Measurements from ENCODE around the gene ITGA11. TPM values are rescaled to one million over a fixed set of nuclear protein-coding genes. Genes with fewer than 3 reads are reported as not detected.
"Not testable (repeated sequence)": the region's sequence is repeated elsewhere in the genome, so short reads cannot be mapped to it uniquely, and the experiment has no call there.

The ITGA11 gene
- polyA plus RNA-seq, 3 donors = 2.3 to 2.9 (median 2.6) TPM

DNA sequence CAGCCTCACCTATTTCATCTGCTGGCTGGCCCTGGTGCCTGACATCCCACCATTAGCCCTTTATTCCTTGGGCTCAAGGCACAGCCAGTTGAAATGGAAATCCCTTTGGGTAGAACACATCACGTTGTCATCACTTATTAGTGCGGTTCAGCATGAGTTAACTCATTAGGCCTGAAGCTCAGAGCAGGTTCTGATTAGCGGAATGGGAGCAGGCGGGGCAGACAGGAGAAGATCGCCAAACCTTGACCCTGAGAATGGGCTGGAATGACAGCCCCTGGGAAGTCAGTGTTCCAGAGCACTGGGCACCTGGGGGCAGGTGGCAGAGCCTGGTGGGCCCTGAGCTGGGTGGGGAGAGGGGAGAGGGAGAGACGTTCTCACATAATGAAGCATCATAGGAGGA is 5.8 kb downstream of the ITGA11 start:
- DNase-seq = no peak

DNA sequence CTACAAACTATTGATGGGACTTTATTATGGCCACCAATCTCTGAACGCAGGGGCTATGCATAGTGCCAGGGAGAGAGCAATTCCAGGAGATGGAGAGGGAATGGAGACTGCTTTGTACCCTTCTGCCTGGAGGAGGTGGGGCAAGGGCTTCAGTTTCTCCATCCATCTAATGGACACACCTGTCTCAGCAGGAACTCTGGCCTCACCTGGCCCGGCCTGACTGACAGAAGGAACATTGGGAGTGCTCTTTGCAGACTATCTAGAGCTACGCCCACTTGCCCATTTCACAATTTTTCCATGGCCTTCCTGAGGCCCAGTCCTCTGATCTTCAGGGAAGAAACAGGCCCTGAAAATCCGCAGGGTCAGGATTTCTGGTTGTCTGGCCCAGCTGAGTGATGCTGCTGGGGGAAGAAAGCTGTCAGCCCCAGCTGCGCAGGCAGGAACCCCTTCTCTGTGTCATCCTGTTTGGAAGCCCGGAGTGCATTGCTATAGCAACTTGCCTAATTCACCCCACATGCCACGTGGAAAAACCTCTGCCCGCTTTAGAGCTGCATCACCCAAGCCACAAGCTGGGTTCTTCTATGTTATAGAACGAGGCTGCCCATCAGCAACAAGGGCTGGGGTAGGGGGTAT is 6.4 kb downstream of the ITGA11 start:
- no peak for DNase-seq

DNA sequence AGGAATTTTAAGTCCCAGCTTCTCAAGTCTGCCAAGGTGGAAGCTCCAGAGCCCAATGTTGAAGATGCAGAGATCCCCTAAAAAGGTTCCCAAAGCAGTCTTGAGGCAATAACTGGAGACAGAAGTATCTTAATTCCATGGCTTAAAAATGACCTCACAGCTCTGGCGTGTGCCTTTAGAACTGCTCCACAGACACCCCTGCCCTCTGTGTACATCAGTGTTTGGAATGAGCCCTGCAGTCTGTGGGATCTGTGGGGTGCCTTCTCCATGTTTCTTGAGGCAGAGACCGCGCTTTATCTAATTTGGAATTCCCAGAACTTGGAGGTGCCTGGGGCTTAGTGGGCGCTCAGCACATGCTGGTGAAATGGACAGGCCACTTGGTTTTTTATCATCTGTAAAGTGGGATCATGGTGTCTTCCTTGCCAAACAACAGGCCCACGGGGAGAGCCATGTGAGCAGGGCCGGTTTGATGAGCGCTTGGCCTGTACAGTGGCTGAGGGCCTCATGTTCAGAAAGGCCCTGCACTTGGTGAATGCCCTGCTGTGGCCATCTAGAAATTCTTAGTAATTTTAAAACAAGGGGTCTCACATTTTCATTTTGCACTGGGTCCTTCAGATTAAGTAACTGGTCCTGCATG is 7.1 kb downstream of the ITGA11 start:
- DNase-seq = no peak

DNA sequence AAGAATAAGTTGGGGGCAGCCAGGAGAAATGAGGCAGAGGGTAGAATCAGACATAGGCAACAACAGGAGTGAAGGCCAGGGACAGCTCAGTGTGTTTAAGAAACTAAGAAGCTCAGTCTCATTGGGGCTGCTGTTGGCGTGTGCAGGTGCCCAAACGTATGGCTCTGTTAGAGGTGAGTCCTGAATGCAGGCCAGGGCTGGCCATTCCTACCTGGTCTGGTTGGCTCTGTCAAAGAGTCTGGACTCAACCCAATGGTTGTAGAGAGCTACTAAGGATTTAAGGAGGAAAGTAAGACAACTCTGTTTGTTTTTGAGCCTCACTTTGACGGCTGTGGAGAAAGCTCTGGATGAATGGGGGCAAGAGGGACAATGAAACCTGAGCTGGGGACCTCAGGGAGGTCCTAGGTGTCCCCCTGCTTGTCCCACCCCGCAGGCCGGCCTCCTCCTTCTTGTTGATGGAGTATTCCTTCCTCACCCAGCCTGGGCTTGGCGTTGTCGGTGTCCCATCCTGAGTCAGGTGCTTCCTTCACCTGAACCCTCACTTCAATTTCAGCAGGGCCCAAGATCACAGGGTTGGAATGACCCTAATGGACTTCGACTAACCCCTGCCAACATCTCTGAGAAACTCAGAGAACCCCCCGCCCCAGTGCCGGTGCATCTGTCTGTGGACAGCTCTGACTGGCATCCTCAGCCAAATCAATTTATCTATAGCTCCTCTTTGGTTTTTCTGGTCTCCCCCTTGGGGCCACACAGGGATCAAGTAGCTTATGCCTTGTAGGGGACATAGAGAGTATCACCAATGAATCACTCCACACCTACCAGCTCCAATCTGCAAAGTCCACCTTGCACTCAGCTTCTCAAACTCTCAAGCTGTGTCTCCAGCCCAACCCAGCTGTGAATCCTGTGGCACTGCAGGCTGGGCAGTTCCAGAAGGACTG is 8.3 kb downstream of the ITGA11 start:
- no peak for DNase-seq

DNA sequence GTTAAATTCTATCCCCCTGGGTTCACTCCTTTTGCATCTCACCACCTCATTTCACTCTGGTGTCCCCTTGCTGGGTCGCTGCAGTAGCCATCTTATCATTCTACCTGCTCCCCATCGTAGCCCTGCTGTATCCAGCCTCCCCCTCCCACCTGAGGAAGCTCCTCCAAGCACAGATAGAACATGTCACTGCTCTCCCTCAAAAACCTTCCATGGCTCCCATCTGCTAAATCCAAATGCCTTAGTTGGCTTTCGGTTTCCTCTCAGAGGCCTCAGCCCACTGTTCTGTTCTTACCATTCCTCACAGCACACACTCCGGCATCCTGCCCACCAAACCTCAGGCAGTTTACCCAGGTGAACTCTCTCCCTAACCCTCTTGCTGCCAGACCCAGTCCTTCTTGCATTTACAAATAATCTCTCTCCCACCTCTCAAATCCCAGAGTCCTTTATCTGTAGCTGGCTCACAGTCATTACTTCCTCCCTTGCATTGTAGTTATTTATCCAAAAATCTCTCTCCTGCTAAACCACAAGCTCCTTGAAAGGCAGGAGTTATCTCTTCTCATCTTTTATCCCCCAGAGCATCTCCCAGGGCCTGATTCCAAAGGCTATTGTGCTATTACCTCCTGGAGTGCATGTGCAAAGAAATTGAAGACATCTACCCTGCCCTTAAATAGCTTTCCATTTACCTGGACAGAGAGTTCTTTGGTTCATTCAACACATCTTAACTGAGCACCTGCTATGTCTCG is 9.4 kb downstream of the ITGA11 start:
- not testable (repeated sequence) for DNase-seq

DNA sequence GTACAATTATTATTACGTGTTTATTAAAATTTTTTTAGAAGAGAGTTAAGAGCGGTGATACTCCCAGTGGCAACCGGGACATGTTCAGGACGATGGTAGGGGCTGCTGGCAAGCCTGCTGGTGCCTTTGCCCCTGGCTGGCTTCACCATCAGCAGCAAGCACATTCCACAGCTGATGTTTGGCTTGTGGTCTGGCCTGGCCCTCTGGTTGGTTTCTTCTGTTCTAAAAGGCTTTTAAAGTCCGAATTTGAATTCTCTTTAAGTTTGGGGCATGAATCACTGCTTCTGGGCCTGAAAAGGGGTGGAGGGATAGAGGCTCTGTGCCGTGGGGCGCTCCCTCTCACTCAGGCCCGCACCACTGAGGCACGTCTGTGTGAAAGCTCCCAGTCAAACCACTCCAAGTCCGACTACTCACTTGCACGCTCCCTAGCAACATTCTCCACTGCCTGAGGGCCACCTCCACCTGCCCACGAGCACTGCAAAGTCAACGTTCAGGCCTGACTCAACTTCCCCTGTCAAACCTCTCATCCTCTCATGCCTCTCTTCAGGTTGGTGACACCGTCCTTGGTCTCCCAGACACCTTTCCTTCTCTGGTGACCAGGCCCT is 10.1 kb downstream of the ITGA11 start:
- no peak for DNase-seq

DNA sequence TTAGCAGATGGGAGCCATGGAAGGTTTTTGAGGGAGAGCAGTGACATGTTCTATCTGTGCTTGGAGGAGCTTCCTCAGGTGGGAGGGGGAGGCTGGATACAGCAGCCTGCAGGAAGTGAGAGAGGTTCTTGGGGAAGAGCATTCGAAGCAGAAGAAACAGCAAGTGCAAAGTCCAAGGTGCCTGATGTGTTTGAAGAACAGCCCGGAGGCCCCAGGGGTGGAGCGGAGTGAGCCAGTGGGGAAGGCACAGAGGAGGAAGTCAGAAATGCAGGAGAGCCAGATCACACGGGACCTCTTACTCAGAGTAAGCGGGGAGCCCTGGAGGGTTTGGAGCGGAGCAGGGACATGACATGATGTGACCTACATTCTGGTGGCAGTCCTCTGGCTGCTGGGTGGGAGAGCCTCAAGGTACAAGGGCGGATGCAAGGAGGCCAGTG is 10.8 kb downstream of the ITGA11 start:
- DNase-seq = no peak

DNA sequence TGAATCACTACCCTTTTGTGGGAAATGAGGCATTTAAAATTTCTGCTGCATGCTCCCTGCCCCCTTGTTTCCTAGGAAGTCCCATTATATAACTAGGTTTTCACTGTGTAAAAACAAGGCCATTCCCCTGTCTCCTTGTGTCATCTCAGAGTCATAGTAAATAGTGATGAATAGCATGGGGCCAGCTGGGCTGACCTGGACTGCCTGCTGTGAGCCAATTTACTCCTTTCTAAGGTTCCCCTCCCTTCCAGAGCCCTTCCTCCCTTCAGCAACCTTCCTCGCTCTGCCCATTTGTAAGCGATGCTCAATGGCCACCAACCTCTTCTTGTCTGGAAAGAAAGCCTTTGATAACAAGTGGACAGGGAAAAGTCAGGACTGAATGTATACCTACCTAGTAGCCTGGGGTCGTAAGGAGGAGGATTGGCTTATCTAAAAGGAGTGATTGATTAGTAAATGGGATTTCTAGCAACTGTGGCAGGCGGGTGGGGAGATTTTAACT is 11.7 kb downstream of the ITGA11 start:
- DNase-seq = no peak

DNA sequence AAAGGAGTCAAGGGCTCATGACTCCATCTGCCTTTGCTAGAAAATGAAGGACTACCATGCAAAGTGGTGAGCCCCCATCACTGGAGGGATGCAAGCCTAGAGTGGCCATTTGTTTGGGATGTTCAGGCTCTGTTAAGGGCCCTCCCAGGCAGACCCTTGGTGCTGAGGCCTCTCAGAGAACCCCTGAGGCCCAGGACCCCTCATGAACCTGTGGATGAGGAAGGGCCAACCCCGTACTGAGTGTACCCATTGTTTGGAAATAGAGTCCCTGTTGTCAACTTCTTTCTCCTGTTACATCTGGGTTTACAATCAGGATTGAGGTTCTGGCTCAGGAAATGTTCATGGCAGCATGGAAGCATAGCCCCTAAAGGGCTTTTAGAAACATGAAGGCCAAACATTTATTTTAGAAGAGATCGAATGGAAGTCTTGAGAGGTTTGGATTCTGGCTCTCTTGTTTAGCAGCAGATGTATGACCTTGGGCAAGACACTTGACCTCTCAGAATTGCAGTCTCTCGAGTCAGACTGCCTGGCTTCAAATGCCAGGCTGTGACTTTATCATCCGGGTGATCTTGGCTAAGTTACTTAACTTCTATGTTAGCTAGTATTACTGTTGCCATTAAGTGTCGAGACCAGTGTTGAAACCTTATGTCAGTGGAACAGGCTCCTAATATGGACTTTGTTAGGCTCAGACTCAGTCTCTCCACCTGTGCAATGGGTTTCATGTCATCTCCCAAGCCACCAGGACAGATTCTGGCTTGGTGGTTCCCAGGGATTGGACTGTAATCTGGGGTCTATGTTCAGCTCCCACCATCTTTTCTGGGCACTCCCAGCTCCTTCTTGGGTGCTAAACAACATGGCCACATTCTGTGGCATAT is 12.4 kb downstream of the ITGA11 start:
- DNase-seq = no peak

DNA sequence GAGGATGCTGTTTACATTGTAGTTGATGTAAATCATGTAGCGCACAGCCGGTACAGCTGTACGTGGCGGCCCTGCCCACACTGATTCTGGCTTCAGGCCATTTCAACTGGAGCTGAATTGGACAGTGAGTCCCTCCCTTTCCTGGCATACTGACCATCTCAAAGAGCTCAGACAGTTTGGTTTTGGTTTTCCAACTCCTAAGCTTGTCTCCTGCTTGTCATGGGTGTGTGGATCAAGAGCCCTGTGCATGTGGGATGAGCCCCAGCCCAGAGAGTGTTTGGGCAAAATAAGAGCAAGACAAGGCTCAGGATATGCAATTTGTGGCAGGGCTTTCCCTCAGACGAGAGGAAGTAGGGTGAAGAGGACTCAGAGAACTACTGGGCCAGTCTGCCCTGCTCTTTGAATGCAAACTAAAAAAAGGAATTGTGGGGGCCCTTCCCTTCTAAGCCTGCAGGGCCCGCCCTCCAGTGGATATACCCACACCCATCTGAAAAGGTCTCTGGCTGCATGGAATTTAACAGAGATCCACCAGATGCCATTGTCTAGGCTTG is 13.3 kb downstream of the ITGA11 start:
- DNase-seq = no peak

DNA sequence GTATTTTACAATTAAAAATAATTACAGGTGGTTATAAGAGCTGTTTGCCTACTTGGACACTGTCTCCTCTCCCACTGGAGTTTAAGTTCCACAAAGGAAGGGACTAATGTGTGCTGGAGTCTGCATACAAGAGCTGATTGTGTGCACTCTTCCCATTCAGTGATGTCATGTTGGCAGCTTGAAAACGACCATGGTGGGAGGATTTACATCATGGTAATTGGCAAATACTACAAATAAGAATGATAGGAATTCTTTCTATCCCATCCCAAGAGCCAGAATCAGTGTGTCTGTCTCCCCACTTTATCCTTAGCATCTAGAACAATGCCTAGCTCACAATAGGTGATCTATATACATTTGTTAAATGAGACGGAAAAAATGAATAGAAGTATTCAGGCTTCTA is 14.1 kb downstream of the ITGA11 start:
- DNase-seq = no peak

DNA sequence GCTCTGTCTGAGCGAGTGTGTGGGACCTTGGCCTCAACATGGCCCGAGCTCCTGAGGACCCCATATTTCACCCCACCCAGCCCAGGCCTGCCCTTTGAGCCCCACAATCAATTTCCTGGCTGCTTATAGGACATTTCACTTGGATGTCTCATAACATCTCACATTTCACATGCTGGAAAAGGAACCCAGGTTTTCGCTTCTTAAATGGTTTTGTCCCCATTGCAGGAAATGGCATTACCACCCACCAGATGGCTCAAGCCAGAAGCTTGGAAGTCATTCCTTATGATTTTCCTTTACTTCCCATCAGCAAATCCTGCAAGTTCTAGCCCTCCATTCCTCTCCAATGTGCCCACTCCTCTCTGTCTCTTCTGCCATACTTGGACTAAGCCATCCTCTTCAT is 14.9 kb downstream of the ITGA11 start:
- no peak for DNase-seq

DNA sequence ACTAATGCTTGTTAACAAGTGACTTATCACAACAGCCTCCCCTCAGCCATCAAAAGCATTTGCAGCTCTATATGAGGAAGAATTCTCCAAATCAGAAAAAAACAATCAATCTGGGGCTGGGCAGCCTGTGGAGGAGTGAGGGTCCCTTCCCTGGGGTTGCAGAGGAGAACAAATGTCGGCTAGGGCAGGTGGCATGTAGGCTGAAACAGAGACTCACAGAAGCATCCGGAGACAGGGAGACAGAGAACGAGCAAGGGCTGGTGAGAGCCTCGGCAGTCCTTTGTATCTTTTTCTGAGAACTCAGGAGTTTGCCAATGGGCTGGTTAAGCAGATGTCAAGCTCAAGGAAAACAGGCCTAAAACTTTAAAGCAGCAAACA is 15.8 kb downstream of the ITGA11 start:
- no peak for DNase-seq

DNA sequence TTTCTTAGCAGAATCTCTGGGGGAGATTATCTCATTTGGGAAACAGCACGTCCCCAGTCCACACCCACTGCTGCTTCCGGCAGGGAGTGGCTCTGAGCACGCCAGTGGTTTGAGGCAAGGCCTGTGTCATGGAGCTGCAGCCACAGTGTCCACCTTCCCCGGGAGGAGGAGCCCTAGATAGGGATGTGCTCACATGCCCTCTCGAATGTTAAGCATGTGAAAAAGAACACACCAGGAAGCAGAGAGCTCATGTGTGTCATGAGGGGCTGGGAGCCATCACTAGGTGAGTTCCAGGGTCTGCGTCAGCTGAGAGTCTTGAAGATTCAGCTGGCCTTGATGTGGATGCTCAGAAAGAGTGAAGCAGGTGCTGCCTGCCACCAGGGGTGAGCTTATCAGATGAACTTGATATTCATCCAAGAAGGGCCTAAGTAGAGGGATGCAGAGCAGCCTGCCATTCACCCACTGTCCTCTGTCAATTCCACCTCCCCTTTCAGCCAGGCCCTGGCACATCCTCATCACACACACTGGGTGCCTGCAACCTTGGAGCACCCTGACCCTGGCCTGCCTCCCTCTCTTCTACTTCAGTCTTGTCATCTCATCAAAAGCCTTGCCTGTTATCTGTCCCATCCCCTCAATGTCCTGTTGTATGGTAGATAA is 16.3 kb downstream of the ITGA11 start:
- DNase-seq = no peak

DNA sequence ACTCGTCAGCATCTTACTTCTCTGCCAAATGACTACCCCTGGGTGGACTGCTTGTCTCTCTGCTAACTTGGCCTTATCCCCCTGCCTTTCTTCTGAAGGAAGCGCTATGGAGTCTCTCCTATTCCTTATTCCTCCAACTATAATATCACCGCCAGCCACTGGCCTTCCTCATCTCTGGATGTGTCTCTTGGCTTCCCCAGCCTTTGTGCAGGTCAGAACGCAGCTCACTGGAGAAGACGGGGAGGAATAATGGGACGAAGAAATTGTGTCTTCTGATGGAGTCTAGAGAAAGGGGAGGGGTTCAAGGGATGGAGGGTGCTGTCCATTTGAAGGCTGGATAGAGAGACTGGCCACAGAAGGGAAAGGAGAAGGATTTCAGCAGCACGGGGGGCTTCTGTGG is 16.9 kb downstream of the ITGA11 start:
- DNase-seq = no peak

DNA sequence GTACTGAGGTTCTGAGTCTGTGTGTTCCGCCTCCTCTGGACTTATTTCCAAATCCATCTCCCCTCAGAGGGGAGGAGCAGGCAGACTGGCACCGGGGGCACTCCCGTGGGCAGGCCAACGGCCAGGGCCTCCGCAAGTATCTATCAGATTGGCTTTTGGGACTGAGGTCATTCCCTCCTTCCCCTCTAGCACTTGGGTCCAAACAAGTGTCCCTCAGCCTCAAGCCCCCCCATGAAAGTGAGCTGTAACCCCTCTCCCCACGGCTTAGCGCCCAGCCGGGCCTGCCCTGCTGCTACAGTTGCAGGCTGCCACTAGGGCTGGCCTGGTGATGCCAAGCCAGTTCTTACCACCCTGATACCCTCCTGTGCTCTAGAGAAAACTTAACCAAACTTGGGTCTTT is 17.4 kb downstream of the ITGA11 start:
- no peak for DNase-seq

DNA sequence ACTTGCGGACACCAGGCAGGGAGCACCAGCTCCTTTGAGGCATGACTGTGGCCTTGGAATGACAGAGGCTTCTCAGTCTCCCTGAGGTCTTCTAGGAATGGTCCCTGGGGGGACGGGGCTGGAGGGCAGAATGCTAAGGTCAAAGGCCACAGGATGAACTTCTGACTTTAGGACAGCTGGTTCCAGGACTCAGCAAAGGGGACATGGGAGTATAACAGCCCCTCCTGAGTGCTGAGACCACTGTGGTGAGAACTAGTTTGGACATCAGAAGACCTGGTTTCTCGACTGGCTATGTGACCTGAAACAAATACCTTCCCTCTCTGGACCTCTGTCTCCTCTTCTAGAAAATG is 17.8 kb downstream of the ITGA11 start:
- no peak for DNase-seq

DNA sequence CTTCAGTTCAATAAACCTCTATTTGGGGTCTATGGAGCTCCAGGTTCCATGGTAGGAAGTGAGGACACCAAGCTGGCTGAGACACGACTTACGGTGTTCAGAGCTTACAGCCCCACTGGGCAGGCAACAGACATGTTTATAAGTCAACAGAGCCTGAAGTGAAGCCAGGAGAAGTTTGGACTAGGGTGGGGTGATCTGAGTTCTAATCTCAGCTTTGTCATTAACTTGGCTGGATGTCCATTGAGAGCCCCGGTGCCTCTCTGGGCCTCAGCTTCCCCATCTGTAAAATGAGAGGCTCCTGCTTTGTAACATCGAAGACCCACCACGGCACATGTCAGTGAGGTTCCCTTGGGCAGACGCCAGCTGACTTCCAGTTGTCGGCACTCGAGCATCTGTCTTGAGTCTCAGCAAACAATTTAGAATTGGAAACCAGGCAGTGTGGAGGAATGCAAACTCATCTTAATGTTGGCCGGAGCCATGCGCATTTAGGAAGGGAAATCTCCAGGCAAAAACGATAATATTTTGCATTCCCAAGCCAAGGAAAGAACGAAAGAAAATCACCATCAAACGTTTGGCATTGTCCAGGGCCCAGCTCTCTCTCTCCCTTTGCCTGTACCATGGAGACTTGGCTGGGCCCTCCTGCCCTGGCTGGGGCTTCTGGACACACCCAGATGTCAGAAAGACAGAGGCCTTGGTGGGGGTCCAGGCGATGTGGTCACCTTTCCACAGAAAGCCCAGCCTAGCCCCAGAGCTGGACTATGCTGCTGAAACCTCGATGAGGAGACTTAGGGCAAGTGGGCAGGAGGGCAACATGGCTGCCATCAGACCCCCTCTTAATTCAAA is 18.4 kb downstream of the ITGA11 start:
- DNase-seq = no peak

DNA sequence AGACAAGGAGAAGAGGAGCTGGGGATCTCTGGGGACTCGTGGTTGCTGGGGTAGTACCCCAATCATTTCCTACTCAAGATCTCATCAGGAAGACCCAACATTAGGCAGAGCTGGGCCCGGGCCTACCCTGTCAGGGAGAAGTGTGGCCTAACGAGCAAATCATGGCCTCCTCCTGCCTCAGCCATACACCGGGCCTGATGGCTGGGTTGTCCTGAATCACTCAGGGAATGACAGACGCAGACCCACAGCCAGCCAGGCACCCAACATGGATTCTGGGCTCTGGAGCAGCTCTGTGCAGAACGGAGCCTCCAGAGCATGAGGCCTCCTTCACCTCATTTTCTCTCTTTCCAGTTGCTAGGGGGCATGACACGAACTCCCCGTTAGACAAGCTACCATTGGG is 19.7 kb downstream of the ITGA11 start:
- no peak for DNase-seq

Measured in renal pelvis (tissue), 4 donors.